Hepatocyte (in vitro differentiated cells): ENCODE data around the gene MNT. TPM values are rescaled to one million over a fixed set of nuclear protein-coding genes. Genes with fewer than 3 reads are reported as not detected.

Source experiments
- DNase-seq: peaks from one replicate; pipeline ENCODE4 v3.0.0-alpha.2; 2016; ENCODE audit warnings: low spot score
- H2AFZ ChIP-seq: fragments of 200-600 bp; sonication (generic); 2 replicates; pipeline ENCODE4 v1.6.0; 2016; ENCODE audit warnings: antibody characterized with exemption, mild to moderate bottlenecking
- H3K27ac ChIP-seq: fragments of 200-600 bp; sonication (generic); 2 replicates; pipeline ENCODE4 v1.5.1; 2016; ENCODE audit warnings: mild to moderate bottlenecking
- H3K27me3 ChIP-seq: fragments of 200-600 bp; sonication (generic); 2 replicates; pipeline ENCODE4 v1.6.1; 2016
- H3K36me3 ChIP-seq: fragments of 200-600 bp; sonication (generic); replicated peaks from 2 replicates; pipeline ENCODE4 v1.5.1; 2016; ENCODE audit warnings: low read depth; ENCODE audit not compliant: insufficient read depth
- H3K4me1 ChIP-seq: fragments of 200-600 bp; sonication (generic); 2 replicates; pipeline ENCODE4 v1.5.1; 2016; ENCODE audit warnings: mild to moderate bottlenecking, moderate library complexity; ENCODE audit not compliant: insufficient read depth
- H3K4me2 ChIP-seq: fragments of 200-600 bp; sonication (generic); 2 replicates; pipeline ENCODE4 v1.6.0; 2016
- H3K4me3 ChIP-seq: fragments of 200-600 bp; sonication (generic); 2 replicates; pipeline ENCODE4 v1.5.1; 2016; ENCODE audit warnings: mild to moderate bottlenecking
- H3K79me2 ChIP-seq: fragments of 200-600 bp; sonication (generic); 2 replicates; pipeline ENCODE4 v1.6.0; 2017; ENCODE audit warnings: mild to moderate bottlenecking
- H3K9me2 ChIP-seq: fragments of 200-600 bp; sonication (generic); replicated peaks from 2 replicates; pipeline ENCODE4 v1.6.0; 2017; ENCODE audit warnings: mild to moderate bottlenecking; ENCODE audit not compliant: insufficient read depth
- H3K9me3 ChIP-seq: fragments of 200-600 bp; sonication (generic); 2 replicates; pipeline ENCODE4 v1.5.1; 2016; ENCODE audit warnings: low read depth, mild to moderate bottlenecking
- H4K20me1 ChIP-seq: fragments of 200-600 bp; sonication (generic); 2 replicates; pipeline ENCODE4 v1.6.0; 2016; ENCODE audit warnings: mild to moderate bottlenecking; ENCODE audit not compliant: insufficient read depth, poor library complexity, severe bottlenecking
- CTCF ChIP-seq: fragments of 200-600 bp; sonication (generic); IDR thresholded peaks from 2 replicates; pipeline ENCODE4 v1.5.1; 2016; ENCODE audit warnings: antibody characterized with exemption, mild to moderate bottlenecking; ENCODE audit not compliant: poor library complexity
- EZH2 ChIP-seq: fragments of 200-600 bp; sonication (generic); IDR thresholded peaks from 2 replicates; pipeline ENCODE4 v1.6.1; 2016; ENCODE audit warnings: antibody characterized with exemption, mild to moderate bottlenecking, borderline replicate concordance
- EZH2phosphoT487 ChIP-seq: fragments of 200-600 bp; sonication (generic); IDR thresholded peaks from one replicate; pipeline ENCODE4 v1.6.1; 2018; ENCODE audit warnings: antibody characterized with exemption, mild to moderate bottlenecking, low read depth, moderate library complexity; ENCODE audit not compliant: unreplicated experiment, severe bottlenecking
- WGBS: methylation state at CpG from one replicate; pipeline ENCODE4 v1.1.6; 2016; ENCODE audit warnings: low lambda C conversion rate; ENCODE audit errors: missing lambda C conversion rate; 5-methylcytosine and 5-hydroxymethylcytosine counted together
- polyA plus RNA-seq: library from polyadenylated mRNA; unstranded; fragments of >200 nt; fragmentation: Nextera tagmentation; extraction: Ambion mirVana; gene quantifications from 2 replicates; pipeline ENCODE4 v1.2.1, GENCODE V29; 2016
- total RNA-seq: library from RNA; depleted of rRNA; stranded (reverse); fragments of >200 nt; gene quantifications from 2 replicates; pipeline ENCODE4 v1.2.3, GENCODE V29; 2014

The MNT gene
- total and polyA plus RNA-seq, 2 experiments from 2014 or later = 9.9 to 11.2 TPM

- DNase-seq = no peak
- Histone ChIP-seq H3K27ac (no peak overlapping the region), H2AFZ (no peak overlapping the region), H3K4me3 (no peak overlapping the region), H3K27me3 (no peaks in the 10 kb centered on the region), H3K79me2 (no peaks in the 10 kb centered on the region), H4K20me1 (no peaks in the 10 kb centered on the region), H3K9me3 (no peaks in the 10 kb centered on the region), H3K36me3 (no peaks in the 10 kb centered on the region), H3K9me2 (no peaks in the 10 kb centered on the region), H3K4me1 (no peaks in the 10 kb centered on the region), H3K4me2 (no peak overlapping the region)
- TF ChIP-seq EZH2phosphoT487 (no peak), EZH2 (no peak), CTCF (no peak)
- WGBS = 94% methylated on average over 26 of the region's 26 CpGs
Observed at GRCh38 chr17:2363851-2364762, 36.8 kb downstream of the MNT start.

GRCh38 chr17:2363318-2363717 lies 37.5 kb downstream of the MNT start:
- no peak overlapping the region for H3K4me2 ChIP-seq
- no peaks in the 10 kb centered on the region for H3K27me3 ChIP-seq
- H3K79me2 ChIP-seq = no peaks in the 10 kb centered on the region
- no peaks in the 10 kb centered on the region for H3K4me1 ChIP-seq
- 94% methylated on average over 21 of the region's 21 CpGs for WGBS
- H4K20me1 ChIP-seq = no peaks in the 10 kb centered on the region
- no peak overlapping the region for H2AFZ ChIP-seq
- H3K9me3 ChIP-seq = no peaks in the 10 kb centered on the region
- H3K27ac ChIP-seq = no peak overlapping the region
- no peak overlapping the region for H3K4me3 ChIP-seq
- no peaks in the 10 kb centered on the region for H3K9me2 ChIP-seq
- no peak for TF ChIP-seq CTCF
- TF ChIP-seq EZH2phosphoT487 = no peak
- TF ChIP-seq EZH2 = no peak
- no peaks in the 10 kb centered on the region for H3K36me3 ChIP-seq
- DNase-seq = no peak

GRCh38 chr17:2362881-2363280 lies 38.0 kb downstream of the MNT start:
- Histone ChIP-seq H3K4me1 (no peaks in the 10 kb centered on the region), H3K27me3 (no peaks in the 10 kb centered on the region), H3K79me2 (no peaks in the 10 kb centered on the region), H3K9me3 (no peaks in the 10 kb centered on the region), H3K9me2 (no peaks in the 10 kb centered on the region), H3K36me3 (no peaks in the 10 kb centered on the region), H3K27ac (no peak overlapping the region), H2AFZ (no peak overlapping the region), H3K4me2 (no peak overlapping the region), H4K20me1 (no peaks in the 10 kb centered on the region), H3K4me3 (no peak overlapping the region)
- no peak for DNase-seq
- 97% methylated on average over 14 of the region's 14 CpGs for WGBS
- no peak for TF ChIP-seq EZH2phosphoT487
- TF ChIP-seq CTCF = no peak
- no peak for TF ChIP-seq EZH2
